CD14-positive monocyte (primary cell): ENCODE data around the gene ELK1. TPM values are rescaled to one million over a fixed set of nuclear protein-coding genes. Genes with fewer than 3 reads are reported as not detected.

Experiments
- DNase-seq, 3 donors: peaks; one replicate each; pipeline ENCODE4 v3.0.0-alpha.2; 2011 to 2022
- H2AFZ ChIP-seq: 2 replicates; pipeline ENCODE4 v1.6.0; 2012; ENCODE audit warnings: mild to moderate bottlenecking, low read depth, low read length, inconsistent platforms; ENCODE audit not compliant: insufficient read depth, poor library complexity, severe bottlenecking
- H3K27ac ChIP-seq, 2 donors: 1 replicate in 1 of 2; 2 replicates in 1 of 2; pipeline ENCODE4 v1.5.1; 2012 to 2013; ENCODE audit warnings: low read length in 2 of 2, control low read depth in 1 of 2, inconsistent platforms in 1 of 2, low read depth in 1 of 2, mild to moderate bottlenecking in 1 of 2
- H3K27me3 ChIP-seq, 2 donors: one replicate each; pipeline versions ENCODE4 v1.6.0 to v1.6.1; 2011 to 2013; ENCODE audit warnings: low read length in 2 of 2; ENCODE audit not compliant: control insufficient read depth in 2 of 2, insufficient read depth in 2 of 2
- H3K36me3 ChIP-seq, 2 donors: replicated peaks in 1 of 2; 1 replicate in 1 of 2; 2 replicates in 1 of 2; pipeline versions ENCODE4 v1.5.1 to v1.6.1; 2012 to 2013; ENCODE audit warnings: low read length in 2 of 2, control low read depth in 1 of 2, inconsistent platforms in 1 of 2, mild to moderate bottlenecking in 1 of 2; ENCODE audit not compliant: insufficient read depth in 2 of 2, control insufficient read depth in 1 of 2
- H3K4me1 ChIP-seq, 2 donors: 1 replicate in 1 of 2; 2 replicates in 1 of 2; pipeline versions ENCODE4 v1.5.1 to v1.6.1; 2012 to 2013; ENCODE audit warnings: low read length in 2 of 2, control low read depth in 1 of 2, inconsistent platforms in 1 of 2, mild to moderate bottlenecking in 1 of 2, moderate library complexity in 1 of 2; ENCODE audit not compliant: insufficient read depth in 2 of 2, control insufficient read depth in 1 of 2
- H3K4me2 ChIP-seq: replicated peaks from 2 replicates; pipeline ENCODE3; 2012; ENCODE audit warnings: low read length, moderate library complexity, mild to moderate bottlenecking; ENCODE audit not compliant: poor library complexity, severe bottlenecking; ENCODE audit errors: extremely low read depth
- H3K4me3 ChIP-seq, 3 experiments: fragments of 200-600 bp in 1 of 3; sonication (generic) in 1 of 3; replicated peaks in 1 of 3; 1 replicate in 2 of 3; 2 replicates in 1 of 3; pipeline ENCODE4 v1.5.1; 2011 to 2013; ENCODE audit warnings: low read length in 3 of 3, mild to moderate bottlenecking in 3 of 3, control low read depth in 2 of 3, low read depth in 2 of 3, inconsistent platforms in 1 of 3, moderate library complexity in 1 of 3
- H3K79me2 ChIP-seq: 2 replicates; pipeline ENCODE4 v1.6.0; 2012; ENCODE audit warnings: mild to moderate bottlenecking, control low read depth, inconsistent platforms, low read length, moderate library complexity; ENCODE audit not compliant: insufficient read depth
- H3K9ac ChIP-seq: 2 replicates; pipeline ENCODE4 v1.6.0; 2017; ENCODE audit warnings: low read length, mild to moderate bottlenecking; ENCODE audit not compliant: insufficient read depth, poor library complexity, severe bottlenecking
- H3K9me3 ChIP-seq, 2 donors: replicated peaks in 1 of 2; 1 replicate in 1 of 2; 2 replicates in 1 of 2; pipeline versions ENCODE4 v1.5.1 to v1.6.1; 2012 to 2013; ENCODE audit warnings: low read length in 2 of 2, control low read depth in 1 of 2; ENCODE audit not compliant: control insufficient read depth in 1 of 2, insufficient read depth in 1 of 2
- H4K20me1 ChIP-seq: 2 replicates; pipeline ENCODE4 v1.6.0; 2012; ENCODE audit warnings: mild to moderate bottlenecking, low read length, control low read depth, moderate library complexity; ENCODE audit not compliant: insufficient read depth
- H3K27ac Mint-ChIP-seq, 7 donors: one replicate each; pipeline ENCODE4 v1.8.0; 2020; ENCODE audit warnings: mild to moderate bottlenecking in 7 of 7, mixed read lengths in 7 of 7, moderate library complexity in 6 of 7, inconsistent platforms in 2 of 7
- H3K27me3 Mint-ChIP-seq, 3 donors: one replicate each; pipeline ENCODE4 v1.8.0; 2021 to 2022; ENCODE audit warnings: low read depth in 3 of 3, mild to moderate bottlenecking in 3 of 3, mixed read lengths in 3 of 3, moderate library complexity in 3 of 3, inconsistent platforms in 1 of 3
- H3K36me3 Mint-ChIP-seq, 2 donors: one replicate each; pipeline ENCODE4 v1.8.0; 2020; ENCODE audit warnings: mixed read lengths in 2 of 2, inconsistent platforms in 1 of 2, mild to moderate bottlenecking in 1 of 2
- H3K4me1 Mint-ChIP-seq: one replicate; pipeline ENCODE4 v1.8.0; 2020; ENCODE audit warnings: mild to moderate bottlenecking, mixed read lengths
- H3K4me3 Mint-ChIP-seq, 2 donors: one replicate each; pipeline ENCODE4 v1.8.0; 2020; ENCODE audit warnings: mild to moderate bottlenecking in 2 of 2, mixed read lengths in 2 of 2, moderate library complexity in 1 of 2
- H3K9me3 Mint-ChIP-seq, 7 donors: one replicate each; pipeline ENCODE4 v1.8.0; 2020 to 2022; ENCODE audit warnings: mixed read lengths in 7 of 7, mild to moderate bottlenecking in 6 of 7, moderate library complexity in 6 of 7, inconsistent platforms in 2 of 7
- WGBS: methylation state at CpG from one replicate; pipeline ENCODE4 v1.1.5; 2013; ENCODE audit warnings: missing lambda C conversion rate; ENCODE audit not compliant: insufficient coverage; 5-methylcytosine and 5-hydroxymethylcytosine counted together
- intact Hi-C, 2 donors: fragments of 100-400 bp; cut with micrococcal nuclease; formaldehyde crosslinking; loops; one replicate each; pipeline versions ENCODE4 v1.15.0 to v1.15.1; 2023
- polyA plus RNA-seq, 3 donors: library from polyadenylated mRNA; depleted of rRNA in 1 of 3; unstranded in 2 of 3; stranded (reverse) in 1 of 3; fragments of 300-500 nt in 2 of 3; fragments of >200 nt in 1 of 3; fragmentation: Illumina TruSeq in 2 of 3; gene quantifications; 1 replicate in 2 of 3; 2 replicates in 1 of 3; pipeline ENCODE4 v1.2.3, GENCODE V29; 2012 to 2021
- TF ChIP-seq, protein P1 (sequence below): fragments of 200-600 bp; IDR thresholded peaks from one replicate; pipeline ENCODE4 v1.8.0; 2022; ENCODE audit warnings: antibody characterized with exemption, mild to moderate bottlenecking

ELK1 gene
- polyA plus RNA-seq, 3 donors: 9.5 to 11.9 (median 10.7) TPM

DNA sequence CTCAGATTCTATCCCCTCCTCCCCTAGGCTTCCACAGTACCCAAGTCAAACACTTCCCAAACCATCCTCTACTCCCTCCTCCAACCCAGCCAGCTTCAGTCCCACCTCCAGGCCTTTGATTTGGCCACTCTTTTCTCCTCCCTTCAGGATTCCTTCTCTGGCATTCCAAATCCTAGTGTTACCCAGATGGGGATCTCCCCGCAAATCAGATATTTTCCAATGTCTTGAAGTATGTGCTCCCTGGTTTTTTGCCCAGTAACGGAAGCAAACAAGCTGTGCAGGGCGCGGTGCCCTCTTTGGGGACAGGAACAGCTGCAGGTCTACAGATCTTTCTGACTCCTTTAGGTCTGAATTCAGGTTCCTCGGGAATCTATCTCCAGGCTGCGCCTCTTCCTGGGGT, 28.5 kb downstream of the ELK1 start:
- Histone ChIP-seq H2AFZ (no peak overlapping the region), H3K9me3 (no peaks in the 10 kb centered on the region), H3K27me3 (peaks cover 0 to 4% of the 10 kb centered on the region in 2 donors), H3K27ac (no peak overlapping the region), H3K79me2 (peaks cover 6% of the 10 kb centered on the region), H3K4me3 (no peak overlapping the region), H3K4me2 (no peak overlapping the region), H4K20me1 (peaks cover 47% of the 10 kb centered on the region), H3K36me3 (peaks cover 24% of the 10 kb centered on the region in 2 donors), H3K4me1 (peaks cover 35 to 43% of the 10 kb centered on the region in 2 donors), H3K9ac (no peak overlapping the region)
- Mint-ChIP-seq H3K27me3 (peaks cover 8 to 18% (median 8%) of the 10 kb centered on the region in 3 donors), H3K9me3 (peaks cover 0 to 10% (median 2%) of the 10 kb centered on the region in 7 donors), H3K36me3 (peaks cover 27% of the 10 kb centered on the region in 2 donors), H3K27ac (peak overlapping the region in 1 of 7 donors; percentile 36), H3K4me3 (no peak overlapping the region), H3K4me1 (peaks cover 39% of the 10 kb centered on the region)
- intact Hi-C loops: no loop called here
- TF ChIP-seq, protein P1, sequence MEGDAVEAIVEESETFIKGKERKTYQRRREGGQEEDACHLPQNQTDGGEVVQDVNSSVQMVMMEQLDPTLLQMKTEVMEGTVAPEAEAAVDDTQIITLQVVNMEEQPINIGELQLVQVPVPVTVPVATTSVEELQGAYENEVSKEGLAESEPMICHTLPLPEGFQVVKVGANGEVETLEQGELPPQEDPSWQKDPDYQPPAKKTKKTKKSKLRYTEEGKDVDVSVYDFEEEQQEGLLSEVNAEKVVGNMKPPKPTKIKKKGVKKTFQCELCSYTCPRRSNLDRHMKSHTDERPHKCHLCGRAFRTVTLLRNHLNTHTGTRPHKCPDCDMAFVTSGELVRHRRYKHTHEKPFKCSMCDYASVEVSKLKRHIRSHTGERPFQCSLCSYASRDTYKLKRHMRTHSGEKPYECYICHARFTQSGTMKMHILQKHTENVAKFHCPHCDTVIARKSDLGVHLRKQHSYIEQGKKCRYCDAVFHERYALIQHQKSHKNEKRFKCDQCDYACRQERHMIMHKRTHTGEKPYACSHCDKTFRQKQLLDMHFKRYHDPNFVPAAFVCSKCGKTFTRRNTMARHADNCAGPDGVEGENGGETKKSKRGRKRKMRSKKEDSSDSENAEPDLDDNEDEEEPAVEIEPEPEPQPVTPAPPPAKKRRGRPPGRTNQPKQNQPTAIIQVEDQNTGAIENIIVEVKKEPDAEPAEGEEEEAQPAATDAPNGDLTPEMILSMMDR: no peak
- WGBS: 92% methylated on average over 4 of the region's 6 CpGs
- no peak for DNase-seq

DNA sequence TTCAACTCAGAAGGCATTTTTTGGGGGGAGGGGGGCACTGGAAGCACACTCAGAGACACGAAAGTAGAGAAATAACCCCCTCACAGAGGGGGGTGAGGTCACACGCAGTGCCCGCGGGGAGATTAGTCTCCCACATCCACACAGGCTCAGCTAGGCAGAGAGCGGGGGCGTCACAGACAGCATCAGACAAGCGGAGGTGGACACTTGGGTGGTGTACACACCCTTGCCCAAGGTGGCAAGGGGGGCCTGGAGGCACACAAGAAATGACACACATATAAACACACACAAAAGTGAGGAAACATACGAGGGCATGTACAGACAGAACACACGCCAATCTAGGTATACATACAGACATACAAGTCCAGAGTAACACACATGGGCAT, 30.1 kb downstream of the ELK1 start:
- WGBS: no CpG with 5 or more reads among the region's 9 CpGs
- H3K27me3 Mint-ChIP-seq: peaks cover 9 to 21% (median 13%) of the 10 kb centered on the region in 3 donors
- H3K27ac Mint-ChIP-seq: no peak overlapping the region
- DNase-seq: no peak
- Histone ChIP-seq H3K9me3 (no peaks in the 10 kb centered on the region), H2AFZ (no peak overlapping the region), H3K27me3 (peaks cover 0 to 4% of the 10 kb centered on the region in 2 donors), H3K36me3 (peaks cover 8% of the 10 kb centered on the region in 2 donors), H3K79me2 (no peaks in the 10 kb centered on the region), H3K4me1 (peaks cover 19 to 27% of the 10 kb centered on the region in 2 donors), H3K9ac (no peak overlapping the region), H3K4me3 (no peak overlapping the region), H3K27ac (no peak overlapping the region), H3K4me2 (no peak overlapping the region), H4K20me1 (peaks cover 31% of the 10 kb centered on the region)
- H3K9me3 Mint-ChIP-seq: peaks cover 0 to 10% (median 2%) of the 10 kb centered on the region in 7 donors
- intact Hi-C loops: no loop called here
- H3K36me3 Mint-ChIP-seq: peaks cover 11% of the 10 kb centered on the region in 2 donors
- H3K4me3 Mint-ChIP-seq: no peak overlapping the region
- H3K4me1 Mint-ChIP-seq: peaks cover 24% of the 10 kb centered on the region
- TF ChIP-seq, protein P1: no peak
